ENCODE data around the gene VSX1.

The VSX1 gene

GRCh38 chr20:25030649-25031207 is 51.2 kb downstream of the VSX1 start:
- no peak for DNase-seq (ENCODE audit: low read depth)
- TF ChIP-seq CTCF (IDR thresholded peaks at IDR 0.05; ENCODE audit: control insufficient read depth, insufficient read depth, low read depth, low read length, missing control alignments): no peak
- no peak overlapping the region for H3K4me3 ChIP-seq (ENCODE audit: control insufficient read depth, low read depth, low read length)

- DNase-seq (ENCODE audit: low read depth): no peak
- no peak for TF ChIP-seq CTCF (IDR thresholded peaks at IDR 0.05; ENCODE audit: control insufficient read depth, insufficient read depth, low read depth, low read length, missing control alignments)
- no peak overlapping the region for H3K4me3 ChIP-seq (ENCODE audit: control insufficient read depth, low read depth, low read length)
Observed at GRCh38 chr20:25030007-25030648, 51.8 kb downstream of the VSX1 start.

- no peak for TF ChIP-seq CTCF (IDR thresholded peaks at IDR 0.05; ENCODE audit: control insufficient read depth, insufficient read depth, low read depth, low read length, missing control alignments)
- H3K4me3 ChIP-seq (ENCODE audit: control insufficient read depth, low read depth, low read length): no peak overlapping the region
- DNase-seq (ENCODE audit: low read depth): no peak
Observed at GRCh38 chr20:25025986-25026605, 55.8 kb downstream of the VSX1 start.
